Smooth muscle cell (in vitro differentiated cells): Measurements from ENCODE around the gene WWTR1. TPM values are rescaled to one million over a fixed set of nuclear protein-coding genes. Genes with fewer than 3 reads are reported as not detected.

Experiments used
- DNase-seq: peaks from one replicate; lab custom pipeline; 2025; ENCODE audit not compliant: unreplicated experiment; lab: John Stamatoyannopoulos, UW
- H2AFZ ChIP-seq: fragments of 200-600 bp; sonication (generic); 2 replicates; pipeline ENCODE4 v1.6.0; 2016; ENCODE audit warnings: antibody characterized with exemption, low read depth, mild to moderate bottlenecking
- H3F3A ChIP-seq: fragments of 200-600 bp; sonication (generic); 2 replicates; pipeline ENCODE4 v1.6.0; 2017; ENCODE audit warnings: antibody characterized with exemption, low read depth
- H3K27ac ChIP-seq: fragments of 200-600 bp; sonication (generic); 2 replicates; pipeline ENCODE4 v1.5.1; 2016; ENCODE audit warnings: low read depth, mild to moderate bottlenecking
- H3K27me3 ChIP-seq: fragments of 200-600 bp; sonication (generic); 2 replicates; pipeline ENCODE4 v1.6.1; 2016; ENCODE audit warnings: low read depth, mild to moderate bottlenecking
- H3K36me3 ChIP-seq: fragments of 200-600 bp; sonication (generic); 2 replicates; pipeline ENCODE4 v1.5.1; 2016; ENCODE audit warnings: low read depth
- H3K4me1 ChIP-seq: fragments of 200-600 bp; sonication (generic); 2 replicates; pipeline ENCODE4 v1.5.1; 2016; ENCODE audit warnings: low read depth
- H3K4me2 ChIP-seq: fragments of 200-600 bp; sonication (generic); 2 replicates; pipeline ENCODE4 v1.6.0; 2016; ENCODE audit warnings: mild to moderate bottlenecking
- H3K4me3 ChIP-seq: fragments of 200-600 bp; sonication (generic); 2 replicates; pipeline ENCODE4 v1.5.1; 2016; ENCODE audit warnings: mild to moderate bottlenecking
- H3K79me2 ChIP-seq: fragments of 200-600 bp; sonication (generic); 2 replicates; pipeline ENCODE4 v1.6.0; 2016; ENCODE audit warnings: low read depth, mild to moderate bottlenecking
- H3K9ac ChIP-seq: fragments of 200-600 bp; sonication (generic); 2 replicates; pipeline ENCODE4 v1.6.0; 2016; ENCODE audit warnings: low read depth
- H3K9me3 ChIP-seq: fragments of 200-600 bp; sonication (generic); replicated peaks from 2 replicates; pipeline ENCODE4 v1.5.1; 2016; ENCODE audit warnings: low read depth
- H4K20me1 ChIP-seq: fragments of 200-600 bp; sonication (generic); 2 replicates; pipeline ENCODE4 v1.6.0; 2016; ENCODE audit warnings: low read depth
- WGBS: methylation state at CpG from one replicate; pipeline ENCODE4 v1.1.7; 2016; ENCODE audit warnings: low lambda C conversion rate; 5-methylcytosine and 5-hydroxymethylcytosine counted together
- polyA plus RNA-seq: library from polyadenylated mRNA; unstranded; fragments of >200 nt; fragmentation: Nextera tagmentation; extraction: Ambion mirVana; gene quantifications from 2 replicates; pipeline ENCODE4 v1.2.1, GENCODE V29; 2016
- total RNA-seq: library from RNA; depleted of rRNA; stranded (reverse); fragments of >200 nt; gene quantifications from 2 replicates; pipeline ENCODE4 v1.2.3, GENCODE V29; 2014
- TF ChIP-seq, protein P1 (sequence below): fragments of 200-600 bp; sonication (generic); IDR thresholded peaks from 2 replicates; pipeline ENCODE4 v1.5.1; 2017; ENCODE audit warnings: borderline replicate concordance, mild to moderate bottlenecking, antibody characterized with exemption; ENCODE audit not compliant: insufficient read depth, poor library complexity, severe bottlenecking

The WWTR1 gene
- total and polyA plus RNA-seq, 2 experiments from 2014 or later, result 38.4 to 55.6 TPM

DNA sequence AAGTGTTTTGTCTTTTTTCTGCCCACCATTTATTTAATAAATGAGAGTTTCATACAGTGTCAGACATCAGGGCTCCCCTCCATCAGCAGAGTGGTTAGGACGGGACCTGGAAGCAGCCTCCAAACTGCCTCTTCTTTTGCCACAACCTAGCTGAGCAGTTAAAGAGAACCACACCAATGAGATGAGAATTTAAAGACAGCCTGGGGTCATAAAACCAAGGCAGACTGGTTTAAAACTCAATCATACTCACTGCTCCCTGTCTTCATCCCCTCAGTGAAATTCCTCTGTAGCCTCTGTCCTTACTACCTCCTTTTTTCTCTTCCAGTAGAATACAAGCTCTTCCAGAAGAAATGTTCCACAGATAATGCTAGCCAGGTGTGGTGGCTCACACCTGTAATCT lies 78.7 kb downstream of the WWTR1 start:
- Histone ChIP-seq H3K27me3 (no peaks in the 10 kb centered on the region), H3F3A (peaks cover 45% of the 10 kb centered on the region), H4K20me1 (peaks cover 31% of the 10 kb centered on the region), H2AFZ (no peak overlapping the region), H3K4me1 (peaks cover 53% of the 10 kb centered on the region), H3K36me3 (no peaks in the 10 kb centered on the region), H3K79me2 (peaks cover 62% of the 10 kb centered on the region), H3K4me2 (peak overlapping the region; percentile 61), H3K27ac (peak overlapping the region; percentile 97), H3K4me3 (no peak overlapping the region), H3K9me3 (no peaks in the 10 kb centered on the region), H3K9ac (no peak overlapping the region)
- DNase-seq, result no peak
- 69% methylated on average over 1 of the region's 1 CpG for WGBS
- TF ChIP-seq, protein P1, sequence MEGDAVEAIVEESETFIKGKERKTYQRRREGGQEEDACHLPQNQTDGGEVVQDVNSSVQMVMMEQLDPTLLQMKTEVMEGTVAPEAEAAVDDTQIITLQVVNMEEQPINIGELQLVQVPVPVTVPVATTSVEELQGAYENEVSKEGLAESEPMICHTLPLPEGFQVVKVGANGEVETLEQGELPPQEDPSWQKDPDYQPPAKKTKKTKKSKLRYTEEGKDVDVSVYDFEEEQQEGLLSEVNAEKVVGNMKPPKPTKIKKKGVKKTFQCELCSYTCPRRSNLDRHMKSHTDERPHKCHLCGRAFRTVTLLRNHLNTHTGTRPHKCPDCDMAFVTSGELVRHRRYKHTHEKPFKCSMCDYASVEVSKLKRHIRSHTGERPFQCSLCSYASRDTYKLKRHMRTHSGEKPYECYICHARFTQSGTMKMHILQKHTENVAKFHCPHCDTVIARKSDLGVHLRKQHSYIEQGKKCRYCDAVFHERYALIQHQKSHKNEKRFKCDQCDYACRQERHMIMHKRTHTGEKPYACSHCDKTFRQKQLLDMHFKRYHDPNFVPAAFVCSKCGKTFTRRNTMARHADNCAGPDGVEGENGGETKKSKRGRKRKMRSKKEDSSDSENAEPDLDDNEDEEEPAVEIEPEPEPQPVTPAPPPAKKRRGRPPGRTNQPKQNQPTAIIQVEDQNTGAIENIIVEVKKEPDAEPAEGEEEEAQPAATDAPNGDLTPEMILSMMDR, result no peak

DNA sequence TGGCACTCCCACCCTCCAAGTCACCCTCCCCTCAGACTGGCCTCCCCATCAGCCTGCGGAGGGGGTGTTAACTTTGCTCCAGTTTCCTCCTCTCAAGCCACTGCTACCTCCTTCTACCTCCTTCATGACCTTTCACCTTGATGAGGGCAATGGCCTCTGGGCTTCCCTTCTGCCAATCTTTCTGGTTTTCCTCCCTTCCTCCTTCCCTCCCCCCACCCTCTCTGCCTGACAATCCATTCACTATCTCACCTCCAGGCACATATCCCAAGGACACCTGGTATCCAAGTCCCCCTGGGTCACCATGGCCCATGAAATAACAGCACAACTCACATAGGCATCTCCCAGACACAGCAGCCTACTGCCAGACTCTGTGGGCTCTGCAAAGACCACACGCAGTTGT lies 80.0 kb downstream of the WWTR1 start:
- TF ChIP-seq, protein P1, result no peak
- Histone ChIP-seq H3K4me1 (peaks cover 47% of the 10 kb centered on the region), H3K27ac (peak overlapping the region; percentile 97), H3K27me3 (no peaks in the 10 kb centered on the region), H4K20me1 (peaks cover 36% of the 10 kb centered on the region), H3K4me3 (no peak overlapping the region), H2AFZ (no peak overlapping the region), H3K36me3 (no peaks in the 10 kb centered on the region), H3K9me3 (no peaks in the 10 kb centered on the region), H3K79me2 (peaks cover 62% of the 10 kb centered on the region), H3K9ac (no peak overlapping the region), H3F3A (peaks cover 53% of the 10 kb centered on the region), H3K4me2 (no peak overlapping the region)
- DNase-seq, result no peak
- 74% methylated on average over 2 of the region's 2 CpGs for WGBS

DNA sequence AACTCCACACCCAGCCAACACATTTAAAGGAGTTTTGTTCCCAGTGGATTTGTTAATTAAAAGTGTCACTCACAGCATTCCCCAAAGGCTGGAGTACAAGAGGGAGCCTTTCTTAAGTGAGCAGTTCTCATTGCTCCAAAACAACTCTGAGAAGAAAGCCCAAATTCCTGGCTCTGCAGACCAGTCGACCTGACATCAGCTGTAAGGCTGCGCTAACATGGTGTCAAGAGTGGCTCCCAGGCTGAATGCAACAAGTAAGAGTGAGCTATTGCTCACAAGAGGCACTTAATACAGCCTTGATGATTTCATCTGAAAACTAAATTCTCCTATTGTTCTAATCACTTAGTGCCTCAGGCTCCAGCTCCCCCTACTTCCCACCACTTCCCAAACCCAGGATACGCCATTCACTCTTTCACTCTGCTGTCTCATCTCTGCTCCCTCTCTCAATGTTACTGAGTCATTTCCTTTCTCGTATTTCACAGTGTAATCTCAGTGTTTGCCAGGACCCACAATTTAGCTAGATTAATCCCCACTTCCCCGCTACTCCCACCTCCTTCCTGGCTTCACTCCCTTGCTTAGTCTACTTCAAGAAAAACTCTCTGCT lies 81.8 kb downstream of the WWTR1 start:
- no peak overlapping the region for H2AFZ ChIP-seq
- peaks cover 24% of the 10 kb centered on the region for H4K20me1 ChIP-seq
- peak overlapping the region; percentile 97 for H3K27ac ChIP-seq
- TF ChIP-seq, protein P1, result no peak
- no peaks in the 10 kb centered on the region for H3K9me3 ChIP-seq
- H3K4me3 ChIP-seq, result peak overlapping the region; percentile 6
- peaks cover 36% of the 10 kb centered on the region for H3K4me1 ChIP-seq
- peaks cover 44% of the 10 kb centered on the region for H3F3A ChIP-seq
- WGBS, result 1% methylated on average over 5 of the region's 5 CpGs
- H3K4me2 ChIP-seq, result peak overlapping the region; percentile 82
- H3K36me3 ChIP-seq, result no peaks in the 10 kb centered on the region
- H3K79me2 ChIP-seq, result peaks cover 71% of the 10 kb centered on the region
- H3K27me3 ChIP-seq, result no peaks in the 10 kb centered on the region
- DNase-seq, result no peak
- H3K9ac ChIP-seq, result peak overlapping the region; percentile 69

DNA sequence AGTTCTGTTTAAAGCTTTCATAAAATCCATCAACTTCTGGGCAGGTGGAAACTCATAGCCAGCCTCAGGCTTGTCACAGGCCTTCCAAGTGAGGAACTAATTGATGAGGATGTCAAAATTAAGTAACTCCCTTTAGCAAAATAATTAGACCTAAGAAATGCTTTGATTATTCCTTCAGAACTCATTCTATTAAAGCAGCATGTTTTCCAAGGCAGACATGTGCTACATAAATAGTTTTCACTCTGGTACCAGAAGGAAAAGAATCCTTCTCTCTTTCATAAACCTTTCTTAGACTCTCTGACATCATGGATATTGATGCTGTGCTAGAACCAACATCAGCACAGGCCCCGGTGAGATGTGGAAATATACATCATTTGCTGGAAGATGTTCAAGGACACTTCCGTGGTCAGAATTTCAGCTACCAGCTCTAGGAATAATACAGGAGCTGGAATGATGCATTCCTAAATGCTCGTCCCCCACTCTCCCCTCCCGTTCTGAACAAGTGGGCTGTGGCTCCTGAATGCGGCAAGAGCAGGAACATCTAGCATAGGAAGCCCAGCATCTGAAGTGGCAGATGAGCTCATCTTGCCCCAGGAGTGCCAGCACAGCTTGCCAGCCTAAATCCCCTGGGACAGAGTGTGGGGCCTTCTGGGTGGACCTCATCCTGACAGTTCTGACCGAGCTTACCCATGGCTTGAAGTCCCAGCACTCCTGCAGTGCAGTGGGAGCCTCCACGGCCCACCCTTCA lies 82.4 kb downstream of the WWTR1 start:
- peak overlapping the region; percentile 82 for H3K4me2 ChIP-seq
- no peak for DNase-seq
- H3F3A ChIP-seq, result peaks cover 39% of the 10 kb centered on the region
- H3K4me3 ChIP-seq, result no peak overlapping the region
- no peaks in the 10 kb centered on the region for H3K27me3 ChIP-seq
- H3K9me3 ChIP-seq, result no peaks in the 10 kb centered on the region
- peaks cover 77% of the 10 kb centered on the region for H3K79me2 ChIP-seq
- H3K9ac ChIP-seq, result peak overlapping the region; percentile 69
- H3K4me1 ChIP-seq, result peaks cover 32% of the 10 kb centered on the region
- H2AFZ ChIP-seq, result no peak overlapping the region
- no peaks in the 10 kb centered on the region for H3K36me3 ChIP-seq
- 17% methylated on average over 7 of the region's 7 CpGs for WGBS
- peak overlapping the region; percentile 97 for H3K27ac ChIP-seq
- TF ChIP-seq, protein P1, result no peak
- H4K20me1 ChIP-seq, result peaks cover 17% of the 10 kb centered on the region
